Stimulated activated CD4-positive, alpha-beta T cell treated with anti-CD3 and anti-CD28 coated beads, Interleukin-15, amount 100 ng/mL, for 24 hours (primary cell): ENCODE results near the gene TMEM123.
A peak's percentile ranks its signal among the peaks of the same experiment; 100 is the strongest.

Experiments used
- DNase-seq: peaks from one replicate; pipeline ENCODE4 v3.0.0-alpha.2; 2020

The TMEM123 gene

DNA sequence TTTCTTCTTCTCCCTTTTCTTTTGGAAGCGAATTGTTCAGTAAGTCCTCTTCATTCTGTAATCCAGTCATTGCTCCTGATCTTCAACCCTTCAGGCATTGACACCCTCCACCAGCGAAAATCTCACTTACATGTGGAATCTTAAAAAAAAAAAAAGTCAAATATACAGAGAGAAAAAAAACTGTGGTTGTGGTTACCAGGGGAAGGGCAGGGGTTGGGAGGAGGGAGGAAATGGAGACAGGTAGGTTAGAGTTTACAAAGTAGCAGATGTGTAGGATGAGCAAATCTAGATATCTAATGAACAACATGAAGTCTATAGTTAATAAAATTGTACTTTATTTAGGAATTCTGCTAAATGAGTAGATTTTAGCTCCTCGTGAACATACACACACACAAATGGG, 17.7 kb upstream of the TMEM123 start:
- peak; percentile 19 for DNase-seq

DNA sequence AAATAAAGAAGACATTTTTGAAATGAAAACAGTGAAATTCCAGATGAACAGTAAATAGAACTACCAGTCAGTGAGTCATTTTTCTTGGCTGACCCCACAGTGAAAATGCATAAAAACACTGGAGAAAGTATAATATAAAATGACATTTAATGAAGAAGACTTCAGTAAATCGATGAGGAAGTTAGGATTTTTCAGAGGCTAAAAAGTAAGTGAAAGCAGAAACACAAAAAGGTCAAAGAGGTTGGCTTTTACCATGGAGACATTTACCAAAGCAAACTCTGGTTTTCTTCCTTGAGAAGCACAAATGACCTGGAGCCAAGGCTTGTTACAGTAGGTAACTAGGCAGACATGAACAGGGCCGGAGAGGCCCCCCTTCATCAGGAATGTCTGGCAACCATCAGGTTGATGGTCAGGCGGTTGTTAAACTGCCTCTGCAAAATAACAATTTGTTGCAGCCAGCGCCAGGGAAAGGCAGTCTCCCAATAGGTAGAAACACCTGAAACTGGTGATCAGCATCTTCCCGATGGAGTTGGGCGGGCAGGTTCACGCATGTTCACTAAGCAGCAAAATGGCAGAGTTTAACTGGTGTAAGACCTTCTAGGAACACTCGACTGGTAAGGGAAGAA, 16.7 kb upstream of the TMEM123 start:
- DNase-seq: no peak

DNA sequence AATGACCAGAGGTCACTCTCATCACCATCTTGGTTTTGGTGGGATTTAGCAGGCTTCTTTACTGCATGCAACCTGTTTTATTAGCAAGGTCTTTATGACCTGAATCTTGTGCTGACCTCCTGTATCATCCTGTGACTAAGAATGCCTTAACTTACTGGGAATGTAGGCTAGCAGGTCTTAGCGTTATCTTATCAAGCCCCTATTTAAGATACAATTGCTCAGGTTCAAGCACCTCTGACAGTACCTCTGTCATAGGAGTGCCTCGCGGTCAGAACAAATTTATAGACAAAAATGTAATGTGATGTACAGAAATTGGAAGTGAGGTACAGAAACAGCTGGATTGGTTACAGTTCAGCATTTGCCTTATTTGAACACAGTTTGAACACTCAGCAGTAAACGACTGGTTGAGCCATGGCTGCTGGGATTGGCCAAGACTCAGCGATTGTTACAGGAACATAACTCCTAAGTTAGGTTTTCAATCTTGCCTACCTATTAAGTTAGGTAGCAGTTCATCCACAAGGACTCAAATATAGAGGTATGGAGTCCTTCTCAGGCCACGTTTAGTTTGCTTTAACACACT, 16.1 kb upstream of the TMEM123 start:
- no peak for DNase-seq

DNA sequence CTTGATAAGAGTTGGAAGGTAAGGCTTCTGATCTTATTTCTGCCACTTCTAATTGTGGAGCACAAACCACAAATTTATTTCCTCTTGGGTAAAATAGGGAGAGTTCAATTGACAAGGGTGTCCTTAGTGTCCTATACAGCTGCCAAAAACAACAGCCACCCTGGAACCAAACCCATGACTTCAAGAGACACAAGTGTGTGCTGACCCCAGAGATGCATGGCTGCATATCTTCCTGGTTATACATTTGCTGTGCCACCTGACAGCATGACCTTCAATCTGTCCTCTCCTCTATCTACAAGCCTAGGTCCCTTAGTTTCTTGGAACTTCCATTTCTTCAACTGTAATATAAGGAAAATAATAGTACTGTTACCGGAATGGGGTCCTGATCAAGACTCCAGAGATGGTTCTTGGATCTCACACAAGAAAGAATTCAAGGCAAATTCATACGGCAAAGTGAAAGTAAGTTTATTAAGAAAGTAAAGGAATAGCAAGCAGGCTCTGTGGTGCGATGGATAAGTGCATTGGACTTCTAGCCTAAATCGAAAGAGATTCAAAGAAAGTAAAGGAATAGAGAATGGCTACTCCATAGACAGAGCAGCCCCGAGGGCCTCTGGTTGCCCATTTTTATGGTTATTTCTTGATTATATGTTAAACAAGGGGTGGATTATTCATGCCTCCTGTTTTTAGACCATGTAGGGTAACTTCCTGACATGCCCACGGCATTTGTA, 15.5 kb upstream of the TMEM123 start:
- DNase-seq: no peak

DNA sequence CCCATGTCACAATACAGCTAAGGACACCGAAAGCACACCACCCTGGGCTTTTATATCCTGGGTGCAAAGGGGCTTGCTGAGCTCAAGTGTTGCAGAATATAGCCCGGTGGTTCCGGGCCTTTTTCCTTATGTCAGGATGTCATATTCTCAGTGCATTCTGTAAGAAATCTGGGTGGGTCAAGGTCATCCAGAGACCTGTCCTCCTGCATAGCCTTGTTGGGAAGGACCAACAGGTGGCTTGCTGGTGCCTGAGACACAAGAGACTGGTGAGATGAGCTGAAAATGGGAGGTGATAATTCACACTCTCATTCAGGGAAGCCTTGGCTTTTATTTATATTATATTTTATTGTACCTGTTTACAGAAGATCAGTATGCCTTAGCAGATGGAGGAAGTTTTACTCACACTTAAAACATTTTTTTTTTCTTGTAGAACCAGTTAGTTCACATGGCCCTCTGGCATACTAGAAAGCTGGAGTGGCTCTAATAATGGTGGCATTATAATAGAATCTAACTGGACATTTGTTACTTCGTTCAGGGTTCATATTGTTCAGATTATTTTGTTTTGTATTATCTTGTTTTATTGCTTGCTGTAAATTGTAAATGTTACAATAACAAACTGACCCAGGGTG, 14.6 kb upstream of the TMEM123 start:
- no peak for DNase-seq

DNA sequence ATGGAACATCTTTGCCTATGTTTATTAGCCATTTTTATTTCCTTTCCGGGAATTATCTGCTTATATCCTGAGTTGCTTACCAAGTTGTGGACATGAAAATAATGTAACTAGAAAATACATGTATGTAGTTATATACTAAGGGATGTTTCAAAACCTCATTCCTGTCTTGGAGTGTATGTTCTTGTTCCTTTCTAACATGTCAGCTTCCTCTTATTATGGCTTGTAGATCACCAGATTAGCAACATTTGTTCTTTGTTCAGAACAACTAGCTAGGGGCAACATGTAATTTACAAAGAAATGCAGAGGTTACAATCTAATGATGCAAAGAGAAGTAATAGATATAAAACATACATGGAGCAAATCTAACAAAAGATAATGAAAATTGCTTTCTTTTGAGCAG, 13.1 kb upstream of the TMEM123 start:
- no peak for DNase-seq

DNA sequence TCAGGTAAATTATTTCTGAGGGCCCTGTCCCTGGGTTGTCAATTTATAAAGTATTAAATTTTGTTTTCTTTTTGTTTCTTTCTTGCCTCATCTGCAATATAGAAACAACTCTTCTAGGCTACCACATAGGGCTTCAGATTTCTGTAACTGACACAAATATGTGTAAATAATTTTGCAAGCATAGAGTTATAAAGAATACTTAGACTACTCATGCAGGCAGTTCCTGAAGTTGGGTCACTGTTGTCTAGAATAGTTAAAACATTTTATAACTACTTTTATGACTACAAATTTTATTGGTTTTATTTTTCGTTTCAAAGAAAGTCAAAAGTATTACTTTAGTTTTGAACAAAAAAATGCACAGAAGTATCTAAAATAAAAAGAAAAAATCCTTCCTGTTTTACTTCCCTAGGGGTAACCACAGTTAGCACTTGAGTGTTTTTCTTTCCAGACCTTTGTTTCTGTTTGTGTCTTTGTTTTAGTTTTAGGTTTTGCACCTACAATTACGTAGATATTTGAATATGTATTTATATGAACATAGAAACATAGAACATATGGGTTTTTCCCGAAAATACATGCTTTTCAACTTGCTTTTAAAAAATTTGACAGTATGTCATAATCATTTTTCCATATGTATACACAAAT, 12.4 kb upstream of the TMEM123 start:
- no peak for DNase-seq

DNA sequence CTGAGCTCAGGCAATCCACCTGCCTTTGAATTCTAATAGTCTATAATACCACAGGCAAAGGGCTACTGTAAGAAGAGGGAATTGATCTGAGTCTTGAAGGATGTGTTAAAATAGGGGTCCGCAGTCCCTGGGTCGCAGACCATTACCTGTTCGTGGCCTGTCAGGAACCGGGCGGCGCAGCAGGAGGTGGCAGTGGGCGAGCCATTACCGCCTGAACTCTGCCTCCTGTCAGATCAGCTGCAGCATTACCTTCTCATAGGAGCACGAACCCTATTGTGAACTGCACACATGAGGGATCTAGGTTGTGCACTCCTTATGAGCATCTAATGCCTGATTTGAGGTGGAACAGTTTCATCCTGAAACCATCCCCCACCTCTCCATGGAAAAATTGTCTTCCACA, 11.5 kb upstream of the TMEM123 start:
- DNase-seq: no peak

DNA sequence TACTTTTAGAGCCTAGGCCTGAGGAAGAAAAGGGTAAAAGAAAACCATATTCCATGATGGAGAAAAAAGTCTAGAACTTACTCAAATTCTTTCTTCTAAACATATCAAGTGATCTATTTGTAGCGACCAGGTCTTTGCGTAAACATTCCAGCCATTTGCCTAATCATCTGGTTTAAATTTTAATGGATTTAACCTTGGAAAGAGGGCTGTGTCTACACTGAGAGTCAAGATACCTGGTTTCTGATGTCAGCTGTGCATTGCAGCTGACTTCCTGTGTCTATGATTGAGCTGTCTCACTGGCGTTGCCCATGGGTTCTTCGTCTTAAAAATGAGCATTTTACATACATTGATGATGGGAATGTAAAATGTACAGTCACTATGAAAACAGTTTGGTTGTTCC, 10.0 kb upstream of the TMEM123 start:
- no peak for DNase-seq

DNA sequence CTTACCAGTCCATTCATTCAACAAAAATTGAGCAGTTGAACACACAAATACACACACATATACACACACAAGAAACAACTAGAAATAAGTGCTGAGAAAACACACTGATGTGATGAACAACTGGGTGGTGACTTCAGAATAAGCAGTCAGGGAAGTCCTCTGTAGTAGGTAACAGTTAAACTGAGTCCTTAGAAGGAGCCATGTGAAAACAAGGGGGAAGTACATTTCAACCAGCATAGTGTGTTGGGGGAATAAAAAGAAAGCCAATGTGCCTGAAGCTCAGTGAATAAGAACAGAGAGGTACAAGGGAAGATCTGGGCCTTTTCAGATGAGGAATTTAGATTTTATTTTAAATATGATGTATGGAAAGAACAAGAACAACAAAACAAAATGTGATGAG, 6.8 kb upstream of the TMEM123 start:
- no peak for DNase-seq

DNA sequence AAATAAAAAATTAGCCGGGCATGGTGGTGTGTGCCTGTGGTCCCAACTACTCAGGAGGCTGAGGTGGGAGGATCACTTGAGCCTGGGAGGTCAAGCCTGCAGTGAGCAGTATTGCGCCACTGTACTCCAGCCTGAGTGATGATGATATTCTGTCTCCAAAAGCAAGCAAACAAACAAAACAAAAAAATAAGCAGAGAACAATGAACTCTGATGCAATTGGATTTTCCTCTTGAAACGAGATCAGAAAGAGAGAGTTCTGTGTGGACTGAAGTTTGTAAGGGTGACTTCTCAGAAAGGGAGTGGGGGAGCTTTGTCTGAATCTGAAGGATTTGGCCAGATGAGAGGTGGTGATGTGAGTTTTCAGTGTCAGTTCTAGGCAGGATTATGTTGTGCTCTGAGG, 6.0 kb upstream of the TMEM123 start:
- DNase-seq: no peak

DNA sequence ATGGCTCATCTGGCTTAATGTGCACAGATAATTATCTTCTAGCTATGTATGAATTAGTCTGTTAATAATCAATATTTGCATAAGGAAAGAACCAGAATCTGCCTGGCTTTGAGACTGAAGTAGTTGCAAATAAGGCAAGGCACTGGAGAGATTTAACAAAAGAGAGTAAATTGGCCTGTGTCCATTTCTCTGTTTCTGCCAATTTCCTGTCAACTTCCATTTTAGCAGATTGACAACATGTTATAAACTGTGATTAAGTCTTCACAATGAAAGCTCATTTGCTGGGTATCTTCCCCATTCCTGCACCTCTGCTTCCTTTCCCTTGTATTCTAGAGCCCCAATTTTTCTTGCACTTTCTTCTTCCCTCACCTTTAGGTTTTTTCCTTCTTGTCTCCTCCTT, 5.3 kb upstream of the TMEM123 start:
- DNase-seq: no peak

DNA sequence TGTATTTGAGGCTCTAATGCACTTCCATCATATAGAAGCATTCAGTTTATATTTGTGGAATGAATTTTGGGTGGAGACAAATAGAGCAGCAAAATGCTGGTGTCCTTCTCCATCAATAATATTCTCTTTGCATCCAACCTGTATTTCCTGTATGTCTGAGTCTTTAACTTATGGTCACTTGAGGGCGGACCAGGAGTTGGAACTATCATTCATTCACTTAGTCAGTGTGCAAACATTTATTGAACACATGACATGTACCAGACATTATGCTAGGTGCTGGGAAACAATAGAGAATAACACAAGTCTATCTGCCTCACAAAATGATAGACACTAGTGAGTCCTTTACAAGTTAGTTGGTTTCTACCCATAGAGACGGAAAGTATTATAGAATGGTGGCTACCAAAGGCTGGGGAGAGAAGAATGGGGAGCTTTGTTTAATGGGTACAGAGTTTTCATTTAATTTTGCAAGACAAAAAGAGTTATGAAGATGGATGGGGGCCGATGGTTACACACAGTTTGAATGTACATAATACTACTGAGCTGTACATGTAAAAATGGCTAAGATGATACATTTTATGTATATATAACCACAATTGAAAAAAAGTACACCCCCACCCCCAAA, 4.6 kb upstream of the TMEM123 start:
- no peak for DNase-seq

DNA sequence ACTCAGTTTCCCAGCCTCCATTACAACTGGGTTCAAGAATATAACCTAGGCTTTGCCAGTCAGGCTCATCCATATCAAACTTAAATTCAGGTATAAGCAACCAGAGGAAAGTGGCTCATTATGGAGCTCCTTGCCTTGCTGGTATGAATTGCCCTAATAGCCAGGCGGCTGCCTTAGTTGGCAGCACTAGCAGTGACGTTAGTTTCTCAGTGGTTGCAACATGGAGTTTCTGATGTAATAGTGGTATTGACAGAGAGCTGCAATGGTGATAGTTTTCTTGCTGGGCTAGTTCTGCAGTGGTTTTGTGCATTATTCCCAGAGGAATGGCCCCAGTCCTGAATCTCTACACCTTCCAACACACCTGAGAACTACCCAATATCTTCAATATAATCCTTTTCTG, 3.8 kb upstream of the TMEM123 start:
- no peak for DNase-seq

DNA sequence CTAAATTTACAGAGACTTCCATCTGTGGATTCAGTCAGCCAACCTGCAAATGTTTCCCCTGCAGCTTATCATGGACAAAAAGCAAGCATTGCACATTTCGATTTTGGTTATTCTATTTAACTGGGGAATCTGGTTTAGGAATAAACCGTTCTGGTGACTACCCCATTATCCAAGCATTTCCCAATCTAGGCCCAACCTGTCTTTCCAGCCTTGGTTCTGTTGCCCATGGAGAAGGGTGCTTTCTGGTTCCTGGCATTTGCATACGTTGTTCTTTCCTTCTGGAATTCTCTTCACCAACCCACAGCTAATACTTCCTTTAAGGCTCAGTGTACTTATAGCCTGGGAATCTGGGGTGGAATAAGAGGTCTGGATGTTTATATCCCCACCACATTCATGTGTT, 1.4 kb upstream of the TMEM123 start:
- DNase-seq: no peak

DNA sequence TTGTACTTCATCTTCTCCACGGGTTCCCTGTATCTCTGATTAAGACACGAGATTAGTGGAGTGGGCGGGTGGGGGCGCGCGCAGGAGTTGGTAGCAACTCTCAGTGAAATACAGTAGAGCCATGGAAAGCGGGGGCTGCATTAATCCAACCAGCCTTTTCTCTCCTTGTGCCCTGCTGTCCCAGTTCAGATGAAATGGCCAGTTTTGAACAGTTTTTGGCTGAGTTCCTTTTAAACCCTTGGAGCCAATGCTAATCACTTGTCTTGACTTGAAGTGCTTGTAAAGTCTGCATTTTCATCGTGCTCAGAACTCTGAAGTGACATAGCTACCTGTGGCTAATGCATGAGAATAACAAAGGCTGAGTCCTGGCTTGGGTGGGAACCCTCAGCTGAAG, 734 bp upstream of the TMEM123 start:
- peak; percentile 65 for DNase-seq

DNA sequence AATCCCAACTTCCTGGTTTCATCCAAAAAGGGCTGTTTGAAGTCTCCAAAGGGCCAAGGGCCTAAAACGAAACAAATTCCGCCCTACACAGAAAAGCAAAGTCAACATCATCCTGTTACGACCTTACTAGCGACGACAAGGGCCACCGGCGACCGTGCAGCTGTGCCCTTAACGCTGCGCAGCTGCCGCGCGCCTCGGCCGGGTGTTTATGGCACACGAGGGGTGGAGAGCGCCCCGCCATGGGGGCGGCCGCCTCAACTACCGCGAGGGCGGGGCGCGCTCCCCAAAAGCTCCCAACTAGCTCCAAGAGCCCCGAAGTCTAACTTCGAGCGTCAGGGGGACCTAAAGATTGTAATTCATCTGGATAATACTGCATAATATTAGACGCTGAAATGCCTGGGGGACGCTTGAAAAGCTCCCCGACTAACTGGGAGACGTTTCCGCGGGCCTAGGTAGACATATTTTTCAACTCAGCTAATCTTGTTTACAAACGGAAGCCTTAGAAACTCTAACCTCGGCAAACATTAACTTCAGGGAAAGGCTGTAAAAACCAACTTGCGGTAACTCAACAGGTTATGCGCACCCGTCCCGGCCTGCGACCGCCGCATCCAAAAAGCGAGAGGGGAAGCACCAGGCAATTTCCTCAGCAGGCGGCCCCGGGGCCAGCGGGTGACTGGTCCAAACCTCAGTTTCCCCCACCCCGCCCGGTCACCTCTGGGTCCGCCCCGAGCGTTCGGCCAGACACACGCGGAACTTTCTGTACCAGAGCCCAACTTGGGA, 694 bp downstream of the TMEM123 start:
- peak; percentile 83 for DNase-seq

DNA sequence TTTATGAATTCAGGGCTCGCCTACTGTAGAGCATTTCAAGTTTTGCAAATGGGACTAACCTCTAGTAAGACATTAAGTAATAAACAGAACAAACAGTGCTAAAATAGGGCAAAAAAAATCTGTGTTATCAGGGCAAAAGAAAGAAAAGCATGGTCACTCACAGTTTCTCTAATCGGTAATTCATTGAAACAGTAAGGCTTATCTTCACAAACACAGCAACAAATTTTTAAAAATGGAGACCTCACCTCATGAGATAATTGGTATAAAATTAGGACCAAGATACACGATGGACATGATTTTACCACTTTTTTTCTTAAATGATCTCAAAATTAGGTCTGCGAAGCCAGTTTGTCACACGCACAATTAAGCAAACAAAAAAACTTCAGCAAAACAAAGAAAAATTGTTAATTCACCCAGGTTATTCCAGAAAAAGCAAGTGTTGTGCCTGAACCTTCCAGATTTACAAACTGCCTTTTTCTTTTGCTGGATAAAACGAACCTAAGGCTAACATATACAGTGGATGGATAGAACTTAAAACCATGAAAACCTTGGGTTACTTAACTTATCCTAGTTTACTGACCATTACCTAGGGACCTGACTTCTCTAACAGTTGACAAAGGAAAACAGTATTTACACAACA, 1.4 kb downstream of the TMEM123 start:
- no peak for DNase-seq

DNA sequence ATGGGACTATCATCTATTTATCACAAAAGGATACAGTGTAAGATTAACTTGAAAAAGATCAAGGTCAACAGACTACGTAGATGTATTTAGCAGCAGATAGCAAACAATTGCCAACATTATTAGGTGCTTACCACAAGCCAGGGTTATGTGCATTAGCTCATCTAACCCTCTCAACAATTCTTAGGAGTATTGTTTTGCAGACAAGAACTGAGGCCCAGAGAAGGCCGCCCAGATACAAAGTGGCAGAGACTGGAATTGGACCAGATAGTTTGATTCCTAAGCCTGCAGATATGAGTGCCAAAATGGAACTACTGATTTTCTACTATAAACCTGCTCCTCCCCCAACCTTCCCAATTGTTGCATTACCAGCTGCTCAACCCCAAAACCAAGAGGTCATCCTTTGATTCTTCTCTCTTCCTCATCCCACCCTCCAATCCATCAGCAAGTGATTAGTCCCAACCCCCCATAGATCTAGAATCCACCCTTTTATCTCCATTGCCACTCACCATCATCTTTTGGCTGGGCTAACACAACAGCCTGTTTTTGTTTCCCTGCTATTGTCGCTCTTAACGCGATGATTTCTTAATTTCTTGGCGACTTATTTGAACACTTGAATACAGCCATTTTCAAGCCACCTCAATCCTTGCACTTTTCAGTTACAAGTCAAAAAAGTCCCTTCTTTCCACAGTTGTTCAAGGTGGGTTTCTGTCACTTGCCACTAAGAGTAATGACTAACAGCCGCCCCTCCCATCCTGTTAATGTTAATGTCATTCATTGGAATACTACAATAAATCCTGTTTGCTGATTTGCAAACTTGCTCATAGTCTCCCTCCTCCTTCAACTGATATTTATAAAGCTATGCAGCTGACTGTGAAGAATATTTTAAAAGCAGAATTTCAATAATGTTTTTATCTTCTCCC, 2.7 kb downstream of the TMEM123 start:
- peak; percentile 40 for DNase-seq

DNA sequence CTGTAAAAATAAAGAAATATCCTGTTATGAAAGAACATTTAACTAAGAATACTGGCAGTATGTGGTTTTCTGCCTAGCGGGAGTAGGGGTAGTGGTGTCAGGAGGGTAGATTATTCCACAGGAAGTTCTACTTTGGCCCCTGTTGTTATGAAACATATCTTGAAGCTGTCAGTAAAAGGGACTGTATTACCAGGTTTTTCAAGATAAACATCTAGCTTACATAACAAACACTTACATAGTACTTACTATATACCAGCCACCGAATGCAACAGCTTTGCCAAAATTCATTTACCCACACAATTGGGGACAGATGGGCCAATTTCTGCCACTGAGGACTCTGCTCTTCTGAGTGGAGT, 3.7 kb downstream of the TMEM123 start:
- DNase-seq: no peak
